ENCODE data around the gene CLEC1B.

GRCh38 chr12:10021342-10021741 is 22.4 kb upstream of the CLEC1B start:
- TF ChIP-seq PATZ1 (CRISPR knock-in tag; IDR thresholded peaks at IDR 0.05; ENCODE audit: borderline replicate concordance) (no peak), ZFP3 (CRISPR knock-in tag; IDR thresholded peaks at IDR 0.05) (no peak), TCF4 (CRISPR knock-in tag; IDR thresholded peaks at IDR 0.05; ENCODE audit: borderline replicate concordance) (no peak), ZFP30 (CRISPR knock-in tag; IDR thresholded peaks at IDR 0.05) (no peak), SNAI2 (CRISPR knock-in tag; IDR thresholded peaks at IDR 0.05) (no peak), ZNF70 (CRISPR knock-in tag; IDR thresholded peaks at IDR 0.05) (no peak), ZNF565 (CRISPR knock-in tag; conservative IDR thresholded peaks at IDR 0.05; ENCODE audit: low read depth) (no peak)
